Activated CD8-positive, alpha-beta memory T cell treated with anti-CD3 and anti-CD28 coated beads, Interleukin-2, amount 50 U/mL, for 1 hour (primary cell): ENCODE results near the gene LRRC4.

ENCODE experiments used
- DNase-seq: peaks from one replicate; pipeline ENCODE4 v3.0.0-alpha.2; 2020; ENCODE audit errors: extremely low read depth

LRRC4 gene

DNA sequence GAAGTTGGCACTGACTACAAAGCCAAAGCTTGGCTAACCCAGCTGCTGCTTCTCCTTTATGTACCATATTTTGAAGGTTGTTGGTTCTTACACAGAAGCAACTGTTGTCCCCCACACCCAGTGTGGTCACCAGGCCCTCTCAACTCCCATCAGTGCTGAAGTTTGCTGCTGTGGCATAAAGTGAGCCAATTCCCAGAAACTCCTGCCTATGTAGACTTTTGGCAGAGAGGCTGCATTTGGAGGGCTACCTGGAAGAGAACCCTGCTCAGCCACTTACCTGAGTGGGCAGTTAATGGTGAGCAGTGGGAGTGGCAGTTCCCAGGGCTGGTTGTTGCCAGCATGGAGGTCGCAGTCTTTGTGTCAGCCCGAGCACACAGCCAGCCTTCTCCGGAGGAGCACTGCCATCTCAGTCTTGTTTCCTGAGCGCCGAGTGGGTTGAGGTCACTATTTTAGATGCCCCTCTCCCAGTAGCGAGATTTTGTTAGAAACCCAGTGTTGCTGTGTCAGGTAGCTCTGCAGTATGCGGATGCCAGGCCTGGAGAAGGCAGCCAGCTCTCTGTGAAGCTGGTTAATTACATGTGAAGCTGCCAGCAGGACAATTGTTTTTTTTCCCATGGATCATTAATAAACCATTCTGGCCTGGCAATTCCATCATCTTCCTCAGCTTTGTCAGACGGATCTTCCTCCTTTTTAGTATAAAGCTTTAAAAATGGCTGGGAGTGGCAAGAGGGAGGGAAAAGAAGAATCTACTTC lies 24.5 kb downstream of the LRRC4 start:
- DNase-seq: no peak

DNA sequence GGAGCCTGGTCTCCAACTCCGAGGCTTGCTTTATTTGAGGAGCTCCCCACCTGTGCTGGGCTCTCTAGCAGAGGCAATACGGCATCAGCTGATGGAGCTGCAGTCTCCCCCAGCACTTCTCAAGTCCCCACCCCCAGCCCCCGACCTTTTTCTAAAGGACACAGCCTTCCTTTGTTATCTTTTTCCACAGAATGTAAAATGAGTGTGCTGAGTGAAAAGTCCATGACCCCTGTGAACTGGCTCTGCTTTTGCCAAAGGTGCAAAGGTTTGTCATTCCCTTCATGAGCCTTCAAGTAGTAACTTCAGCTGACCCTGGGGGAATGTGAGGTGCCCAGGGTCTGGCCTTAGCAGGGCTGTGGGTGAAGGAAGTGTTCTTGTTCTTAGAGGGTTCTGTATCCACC lies 25.5 kb downstream of the LRRC4 start:
- no peak for DNase-seq

DNA sequence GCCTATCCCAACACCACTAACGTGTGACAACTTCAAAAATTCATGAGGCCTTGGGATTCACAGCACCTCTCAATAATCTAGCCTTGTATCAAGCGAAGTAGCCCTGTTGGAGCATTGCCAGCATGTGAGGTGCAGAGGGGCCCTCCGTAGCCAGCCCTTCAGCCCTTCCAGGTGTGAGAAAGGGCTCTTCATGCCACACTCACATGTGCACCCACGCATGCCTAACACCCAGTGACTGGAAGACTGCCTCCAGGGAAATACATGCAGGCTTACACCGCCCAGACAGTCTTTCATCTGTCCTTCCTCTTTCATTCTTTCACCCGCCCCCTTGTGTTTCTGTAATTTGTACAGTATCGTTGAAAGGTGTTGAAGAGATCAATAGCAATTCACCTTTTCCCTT lies 26.1 kb downstream of the LRRC4 start:
- no peak for DNase-seq

DNA sequence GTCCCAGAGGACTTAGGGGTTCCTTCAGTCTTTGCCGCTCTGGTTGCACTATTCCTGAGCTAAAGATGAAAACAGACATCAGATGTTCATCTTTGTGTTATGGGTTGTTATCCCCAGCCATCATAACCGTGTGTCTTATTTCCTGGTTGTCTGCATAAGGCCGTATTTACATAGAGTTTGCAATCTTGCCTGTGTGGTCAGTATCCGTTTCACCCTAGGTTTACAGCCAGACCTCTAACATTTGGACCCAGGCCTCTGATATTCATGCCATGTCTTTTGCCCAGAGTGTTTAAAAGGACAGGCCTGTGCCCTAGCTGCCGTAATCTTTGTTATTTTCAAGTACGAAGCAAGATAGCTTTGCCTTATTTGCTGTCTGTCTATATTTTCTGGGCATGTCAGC lies 26.6 kb downstream of the LRRC4 start:
- no peak for DNase-seq

DNA sequence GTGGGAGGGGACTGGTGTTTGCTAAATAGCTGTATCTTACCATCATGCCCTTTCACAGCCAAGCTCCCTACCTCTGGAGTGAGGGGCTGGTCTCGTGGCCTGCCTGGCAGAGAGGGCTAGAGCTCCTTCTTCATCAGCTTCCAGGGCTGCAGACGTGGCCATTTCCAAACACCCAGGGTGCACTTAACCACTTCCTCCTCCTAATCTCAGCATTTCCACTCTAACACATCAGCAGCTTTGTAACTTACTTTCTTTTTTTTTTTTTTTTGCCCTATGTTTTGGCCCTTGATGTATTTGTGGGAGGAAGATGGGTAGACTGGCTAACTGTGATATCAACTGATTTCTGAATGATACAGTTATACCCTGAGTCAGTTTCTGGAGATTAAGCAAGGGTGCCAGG lies 27.4 kb downstream of the LRRC4 start:
- no peak for DNase-seq

DNA sequence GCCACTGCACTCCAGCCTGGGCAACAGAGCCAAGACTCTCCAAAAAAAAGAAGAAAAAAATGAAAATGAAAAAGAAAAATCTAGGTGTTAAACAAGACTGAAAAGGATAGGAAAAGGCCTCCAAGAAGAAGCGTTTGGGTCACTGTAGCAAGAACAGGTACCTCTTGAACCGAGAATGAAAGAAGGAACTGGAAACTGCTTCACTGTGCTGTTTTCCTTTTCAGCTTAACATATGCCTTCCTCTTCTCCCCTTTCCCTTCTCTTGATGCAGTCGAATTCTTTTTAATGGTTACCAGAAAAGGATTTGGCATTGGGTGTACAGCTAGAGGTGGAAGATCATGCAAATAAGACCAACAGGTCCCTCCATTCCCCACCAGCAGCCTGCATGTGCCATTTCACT lies 28.1 kb downstream of the LRRC4 start:
- DNase-seq: no peak

DNA sequence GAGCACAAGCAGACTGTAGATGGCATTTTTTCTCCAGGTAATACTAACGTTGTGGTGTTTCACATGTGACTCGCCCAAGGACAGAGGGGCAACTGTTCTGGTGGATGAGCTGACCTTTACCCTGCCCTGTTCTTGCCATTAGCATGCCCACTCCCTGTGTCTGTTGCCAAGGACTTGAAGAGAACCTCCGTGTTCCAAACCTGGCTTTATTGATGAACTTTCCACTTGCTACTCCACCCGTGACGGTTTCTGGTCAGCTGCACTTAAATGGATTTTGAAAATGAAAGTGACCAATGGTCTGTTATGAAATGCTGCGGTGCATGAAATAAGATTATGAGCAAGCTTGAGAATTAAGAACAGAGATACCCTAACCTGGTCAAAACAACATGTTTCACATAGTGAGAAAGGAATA lies 30.4 kb downstream of the LRRC4 start:
- no peak for DNase-seq

DNA sequence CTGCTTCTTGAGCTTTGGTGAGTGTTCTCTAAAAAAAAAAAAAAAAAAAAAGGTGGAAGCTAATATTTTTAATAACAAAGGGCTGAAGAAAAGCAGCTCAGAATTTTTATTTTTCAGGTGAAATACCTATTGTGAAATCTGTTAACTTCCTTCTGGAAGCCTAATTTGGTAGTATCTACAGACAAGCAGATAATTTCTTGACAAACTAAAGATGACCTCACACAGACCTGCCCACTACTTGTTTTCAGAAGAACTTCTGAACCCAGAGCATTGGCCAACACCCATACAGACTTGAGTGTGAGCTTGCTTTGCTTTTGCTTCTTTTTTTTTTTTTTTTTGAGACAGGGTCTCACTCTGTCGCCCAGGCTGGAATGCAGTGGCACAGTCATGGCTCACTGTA lies 31.2 kb downstream of the LRRC4 start:
- DNase-seq: no peak

DNA sequence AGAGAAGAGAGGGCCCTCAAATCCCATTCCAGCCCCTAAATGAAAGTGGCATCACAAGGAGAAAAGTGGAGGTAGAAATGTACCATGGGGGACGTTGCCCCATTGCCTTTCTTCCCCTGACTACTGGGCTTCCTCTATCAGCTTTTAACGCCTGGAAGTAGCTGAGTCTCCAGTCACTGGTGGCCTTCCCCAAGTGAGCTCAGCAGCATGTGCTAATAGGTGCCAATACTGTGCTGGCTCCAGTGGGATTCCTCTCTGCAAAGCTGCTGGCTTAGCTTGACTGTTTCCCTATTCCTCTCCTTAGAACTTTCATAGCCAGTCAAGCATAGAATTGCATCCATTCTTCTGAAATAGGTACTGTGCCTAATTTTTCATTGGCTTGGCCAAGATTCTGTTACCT lies 32.6 kb downstream of the LRRC4 start:
- no peak for DNase-seq

DNA sequence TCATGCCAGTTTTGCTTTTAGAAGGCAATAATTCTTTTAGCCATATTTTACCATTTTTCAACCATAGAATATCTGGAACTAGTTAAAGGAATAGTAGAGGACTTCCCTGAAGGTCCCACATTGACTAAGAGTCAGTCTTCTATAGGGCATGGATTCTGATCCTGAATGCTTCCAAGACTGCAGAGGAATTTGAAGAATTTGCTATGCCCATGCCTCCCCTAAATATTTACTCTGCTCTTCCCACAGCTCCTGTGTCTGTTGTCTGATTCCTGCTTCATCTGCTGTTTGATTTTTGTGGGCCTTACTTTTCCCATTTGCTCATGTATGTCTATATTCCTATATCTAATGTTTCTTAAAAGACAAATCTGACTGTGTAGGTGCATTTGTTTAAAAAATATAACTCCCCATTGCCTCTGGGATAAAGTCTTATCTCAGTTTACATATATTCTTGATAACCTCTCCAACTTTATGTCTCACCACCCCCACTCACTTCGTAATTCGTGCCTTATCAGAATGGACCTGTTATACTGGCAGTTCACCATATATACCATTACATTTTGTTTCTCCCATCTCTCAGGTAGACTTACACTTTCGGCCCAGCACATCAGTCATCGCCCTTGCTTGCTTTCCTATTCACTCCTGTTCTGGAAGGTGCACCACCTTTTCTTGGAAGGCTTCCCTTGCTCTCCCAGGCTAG lies 33.9 kb downstream of the LRRC4 start:
- DNase-seq: no peak

DNA sequence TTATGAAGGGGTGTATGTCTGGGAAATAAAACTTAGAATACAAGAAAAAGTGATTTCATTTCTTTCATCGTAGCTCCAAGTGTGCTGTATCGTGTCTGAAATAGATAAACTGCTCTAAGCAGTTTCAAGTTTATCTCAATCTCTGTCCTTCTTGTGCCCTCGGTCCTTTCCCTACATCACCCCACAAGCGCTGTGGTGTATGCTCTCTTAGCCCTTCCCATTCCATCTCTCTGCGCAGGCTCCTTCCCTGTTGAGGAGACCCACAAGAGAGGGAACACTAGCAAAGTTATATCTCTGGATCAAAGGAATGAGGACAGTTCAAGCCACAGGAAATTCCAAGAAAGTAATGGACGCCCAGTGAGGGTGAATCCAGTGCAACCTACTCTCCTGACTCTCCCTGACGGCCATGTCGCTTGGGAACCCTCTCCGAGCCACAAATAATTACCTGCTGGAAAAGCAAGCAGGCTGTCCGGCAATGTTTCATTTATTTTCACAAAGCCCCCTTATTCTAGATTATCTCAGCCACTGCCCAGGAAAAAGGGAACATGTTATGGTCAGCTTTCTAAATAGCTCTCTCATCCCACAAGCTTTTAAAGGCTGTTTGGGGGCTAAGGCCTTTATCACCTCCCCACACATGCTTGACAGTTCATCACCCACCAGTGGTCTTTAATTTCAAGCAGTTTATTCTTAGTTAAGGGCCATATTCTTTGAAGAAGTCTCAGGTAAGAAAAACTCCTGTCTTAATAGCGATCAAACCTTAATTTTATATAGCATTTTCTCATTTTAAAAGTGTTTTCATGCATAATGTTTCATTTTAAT lies 34.8 kb downstream of the LRRC4 start:
- DNase-seq: no peak

DNA sequence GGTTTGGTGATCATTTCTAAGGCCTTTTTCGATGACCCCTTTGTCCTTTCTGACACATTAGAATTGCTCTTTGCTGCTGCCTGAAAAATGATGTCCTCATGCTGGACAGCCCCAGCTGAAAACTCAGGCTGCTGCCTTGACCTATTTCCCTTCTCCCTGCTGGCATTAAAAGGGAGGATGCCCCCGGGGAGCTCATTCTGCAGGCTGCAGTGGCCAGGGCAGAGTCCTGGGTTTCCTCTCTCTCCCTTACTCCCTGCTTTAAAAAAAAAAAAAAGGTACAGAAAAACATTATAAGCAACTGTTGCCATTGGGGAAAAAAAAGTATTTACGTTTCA lies 35.4 kb downstream of the LRRC4 start:
- DNase-seq: no peak

DNA sequence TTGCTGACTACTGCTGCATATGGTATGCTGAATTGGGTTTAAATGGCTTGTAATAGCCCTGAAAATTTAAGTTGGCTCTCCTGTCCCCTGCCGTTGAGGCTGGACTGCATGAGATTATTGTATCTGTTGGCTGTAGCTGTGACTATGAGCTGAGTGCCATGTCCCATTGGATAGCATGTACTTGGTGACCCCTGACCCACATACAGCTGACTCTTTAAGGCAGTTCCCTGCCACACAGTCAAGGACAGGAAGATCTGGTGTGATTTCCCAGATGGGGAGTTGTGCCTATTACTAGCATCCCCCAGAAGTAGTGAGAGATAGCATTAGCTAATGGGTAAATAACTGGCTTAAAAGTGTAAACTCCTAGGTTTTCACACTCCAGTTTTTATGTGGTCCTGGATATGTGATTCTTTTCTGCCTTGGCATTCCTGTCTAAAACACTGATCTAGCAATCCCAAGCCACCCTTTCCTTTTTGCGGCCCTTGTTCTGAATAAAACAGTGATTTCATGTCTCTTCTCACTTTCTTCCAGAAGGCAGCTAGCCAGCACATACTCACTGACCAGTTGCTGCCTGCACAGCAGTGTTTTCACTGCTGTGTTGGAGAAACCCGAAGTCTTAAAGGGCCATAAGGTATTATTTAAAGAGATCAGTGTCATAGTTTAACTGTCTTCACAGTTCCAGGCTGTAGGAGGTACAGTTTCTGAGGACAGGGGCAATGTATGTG lies 35.9 kb downstream of the LRRC4 start:
- no peak for DNase-seq

DNA sequence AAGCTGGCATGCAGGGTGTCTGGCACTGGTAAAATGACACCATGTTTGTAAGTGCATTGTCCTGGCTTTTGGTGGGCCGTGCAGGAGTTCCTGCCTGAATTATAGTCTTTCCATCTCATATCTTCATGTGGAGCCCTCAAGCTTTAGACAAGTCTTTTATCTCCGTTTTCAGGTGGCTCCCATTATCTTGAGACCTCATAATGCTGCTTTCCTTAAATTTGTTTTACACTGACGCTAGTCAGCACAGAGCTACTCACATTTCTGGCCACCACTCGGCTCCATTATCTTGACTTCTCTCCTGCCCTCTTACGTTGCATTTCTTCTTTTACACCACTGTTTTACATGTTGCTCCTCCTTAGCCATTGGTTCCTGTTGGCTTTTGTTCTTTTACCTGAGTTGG lies 37.2 kb downstream of the LRRC4 start:
- DNase-seq: no peak

DNA sequence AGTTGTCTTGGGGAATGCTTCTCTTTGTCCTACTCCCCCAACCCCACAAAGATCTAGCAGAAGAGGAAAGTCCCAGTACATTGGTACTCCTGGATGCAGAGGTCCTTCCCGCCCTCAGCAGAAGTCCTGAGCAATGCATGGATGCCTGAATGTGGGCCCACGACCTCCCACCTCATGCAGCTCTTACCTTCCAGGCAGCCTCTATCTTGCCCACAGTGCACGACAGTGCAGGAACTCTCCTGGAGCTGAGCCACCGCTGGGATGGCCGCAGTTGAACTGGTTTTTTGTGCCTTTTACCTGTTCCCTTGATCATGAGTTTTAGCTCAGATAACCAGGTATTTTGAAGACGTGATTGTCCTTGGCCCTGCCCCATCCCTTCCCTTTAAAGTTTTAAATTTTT lies 37.9 kb downstream of the LRRC4 start:
- no peak for DNase-seq

DNA sequence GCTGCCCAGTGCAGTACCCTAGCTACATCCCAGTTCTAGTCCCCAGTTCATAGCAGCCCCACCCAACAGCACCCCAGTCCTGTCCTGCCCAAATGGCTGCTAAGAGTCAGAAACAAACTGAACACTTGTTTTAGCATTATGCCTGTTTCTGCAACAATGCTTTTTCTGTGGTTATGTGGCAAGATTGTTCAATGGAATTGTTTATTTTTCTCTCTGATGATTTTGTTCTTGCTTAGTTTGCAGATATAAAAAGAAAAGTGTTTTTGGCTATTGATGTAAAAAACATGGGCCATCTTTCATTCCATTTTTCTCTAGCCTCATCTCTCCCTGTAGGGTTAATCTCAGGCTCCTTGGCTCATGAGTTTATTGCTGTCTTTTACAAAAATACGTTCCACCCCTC lies 42.5 kb downstream of the LRRC4 start:
- DNase-seq: no peak

DNA sequence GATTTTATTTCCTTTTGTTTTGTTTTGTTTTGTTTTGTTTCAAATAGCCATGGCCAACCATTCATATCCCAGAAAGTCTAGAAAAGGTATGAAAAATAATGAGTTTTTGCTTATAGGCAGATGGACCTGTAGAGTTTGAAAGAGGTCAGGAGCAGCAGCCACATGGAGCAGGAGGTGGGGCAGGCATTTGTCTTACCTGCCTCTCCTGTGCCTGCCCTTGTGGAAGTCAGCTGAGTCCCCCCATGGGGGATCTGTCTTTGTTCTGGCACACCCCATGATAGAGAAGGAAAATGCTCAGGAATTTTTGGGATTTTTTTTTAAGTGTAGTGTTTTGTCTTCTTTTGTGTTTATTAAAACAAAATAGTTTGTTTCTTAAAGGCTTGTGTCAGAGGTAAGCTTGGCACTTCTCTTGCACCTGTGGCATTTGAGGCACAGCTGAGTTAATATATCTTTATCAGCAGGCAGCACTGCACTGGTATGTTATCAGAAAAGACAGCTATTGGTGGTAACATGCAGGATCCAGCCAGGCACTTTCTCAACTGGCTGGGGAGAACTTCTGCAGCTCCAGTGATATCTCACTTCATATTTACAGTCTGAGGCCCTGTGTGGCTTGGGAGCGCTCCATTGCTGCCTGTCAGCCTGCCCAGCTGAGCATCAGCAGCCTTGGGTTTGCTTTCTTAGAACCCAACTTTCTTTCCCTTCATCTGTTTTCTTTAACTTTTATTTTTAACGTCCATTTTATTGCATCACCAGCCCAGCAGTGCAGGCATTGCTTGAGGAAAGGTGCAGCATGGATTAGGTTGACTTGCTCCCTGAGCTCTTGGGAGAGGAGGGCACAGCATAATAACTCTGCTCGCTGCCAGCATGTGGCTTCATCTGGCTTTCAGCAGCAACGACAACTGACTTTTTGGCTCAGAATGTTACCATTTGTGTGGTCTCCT lies 44.4 kb downstream of the LRRC4 start:
- DNase-seq: no peak

DNA sequence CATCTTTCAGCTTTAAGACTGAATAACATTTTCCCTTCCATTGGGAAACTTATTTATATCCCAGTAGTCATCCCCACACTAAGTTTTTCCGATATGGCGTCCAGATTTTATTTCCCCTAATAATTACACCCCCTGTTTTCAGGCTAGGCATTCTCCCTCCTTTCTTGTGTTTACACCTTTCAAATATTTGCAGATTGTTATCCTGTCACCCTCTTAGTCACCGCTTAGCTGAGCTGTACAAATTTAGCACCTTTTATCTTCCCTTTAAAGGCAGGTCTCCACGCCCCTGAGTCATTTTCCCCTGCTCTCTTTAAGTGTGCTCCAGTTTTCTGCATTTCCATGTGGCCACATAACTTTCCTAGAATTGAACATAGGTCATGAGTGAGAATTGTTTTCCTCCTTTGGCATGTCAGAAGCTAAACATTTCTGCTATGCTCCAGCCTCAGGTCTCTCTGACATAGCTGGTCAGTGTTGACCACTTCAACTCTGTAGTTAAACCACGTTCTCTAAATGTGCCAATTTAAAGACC lies 47.4 kb downstream of the LRRC4 start:
- DNase-seq: no peak

DNA sequence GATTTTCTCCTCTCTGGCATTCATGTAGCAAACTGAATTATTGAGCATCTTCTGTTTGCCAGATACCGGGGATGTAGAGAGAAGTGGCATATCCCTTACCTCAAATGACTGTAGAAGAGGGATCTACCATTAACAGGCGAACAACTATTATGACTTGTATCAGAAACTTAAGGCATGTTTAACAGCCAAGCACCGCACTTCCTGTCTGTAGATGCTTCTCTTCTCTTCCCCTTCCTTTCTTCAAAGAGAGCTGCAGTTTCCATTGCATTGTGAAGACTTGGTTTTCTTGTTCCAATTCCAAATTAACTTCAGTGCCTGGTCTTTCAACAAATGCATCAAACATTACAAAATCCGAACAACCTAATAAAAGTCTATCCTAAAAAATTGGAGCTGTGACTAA lies 49.3 kb downstream of the LRRC4 start:
- no peak for DNase-seq

DNA sequence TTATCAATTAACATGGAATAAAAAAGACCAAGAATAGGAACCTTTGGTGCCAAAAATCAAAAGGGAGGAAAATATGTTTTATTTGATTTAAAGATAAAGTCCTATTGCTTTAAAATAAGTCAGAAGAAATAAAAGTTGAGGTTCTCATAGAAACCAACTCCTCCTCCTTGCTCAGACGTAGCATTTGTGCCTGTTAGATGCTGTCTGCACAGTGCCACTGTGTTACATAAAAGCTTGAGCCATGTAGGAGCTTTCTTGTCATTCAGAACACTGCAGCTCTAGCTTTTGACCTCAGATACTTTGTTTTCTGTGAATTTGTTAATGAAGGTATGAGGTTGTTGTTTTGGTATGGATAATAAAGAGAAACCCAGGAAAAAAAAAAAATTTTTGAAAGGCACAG lies 50.3 kb downstream of the LRRC4 start:
- DNase-seq: no peak

DNA sequence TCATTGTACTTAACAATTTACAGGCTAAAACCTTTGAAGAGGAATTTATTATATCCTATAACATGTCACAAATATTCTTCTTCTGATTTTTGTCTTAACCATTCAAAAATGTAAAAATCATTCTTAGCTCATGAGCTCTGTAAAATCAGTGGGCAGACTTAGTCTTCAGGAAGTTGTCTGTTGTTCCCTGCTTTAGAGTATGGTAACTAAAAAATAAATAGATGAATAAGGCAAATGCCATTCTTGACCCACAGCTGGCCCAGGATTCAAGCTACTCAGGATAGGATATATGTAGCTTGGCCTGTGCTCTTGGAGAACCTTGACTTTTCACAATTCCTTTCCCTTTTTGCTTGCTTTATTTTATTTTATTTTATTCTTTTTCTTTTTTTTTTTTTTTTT lies 51.5 kb downstream of the LRRC4 start:
- DNase-seq: no peak
